ENCODE results near the gene POLR3C.

- TF ChIP-seq, protein P1, sequence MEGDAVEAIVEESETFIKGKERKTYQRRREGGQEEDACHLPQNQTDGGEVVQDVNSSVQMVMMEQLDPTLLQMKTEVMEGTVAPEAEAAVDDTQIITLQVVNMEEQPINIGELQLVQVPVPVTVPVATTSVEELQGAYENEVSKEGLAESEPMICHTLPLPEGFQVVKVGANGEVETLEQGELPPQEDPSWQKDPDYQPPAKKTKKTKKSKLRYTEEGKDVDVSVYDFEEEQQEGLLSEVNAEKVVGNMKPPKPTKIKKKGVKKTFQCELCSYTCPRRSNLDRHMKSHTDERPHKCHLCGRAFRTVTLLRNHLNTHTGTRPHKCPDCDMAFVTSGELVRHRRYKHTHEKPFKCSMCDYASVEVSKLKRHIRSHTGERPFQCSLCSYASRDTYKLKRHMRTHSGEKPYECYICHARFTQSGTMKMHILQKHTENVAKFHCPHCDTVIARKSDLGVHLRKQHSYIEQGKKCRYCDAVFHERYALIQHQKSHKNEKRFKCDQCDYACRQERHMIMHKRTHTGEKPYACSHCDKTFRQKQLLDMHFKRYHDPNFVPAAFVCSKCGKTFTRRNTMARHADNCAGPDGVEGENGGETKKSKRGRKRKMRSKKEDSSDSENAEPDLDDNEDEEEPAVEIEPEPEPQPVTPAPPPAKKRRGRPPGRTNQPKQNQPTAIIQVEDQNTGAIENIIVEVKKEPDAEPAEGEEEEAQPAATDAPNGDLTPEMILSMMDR (IDR thresholded peaks at IDR 0.05): no peak
- TF ChIP-seq POLR2A (IDR thresholded peaks at IDR 0.05): no peak
These were observed 37.7 kb upstream of the POLR3C start for GRCh38 chr1:145786271-145786670.

Data from heart left ventricle (tissue), 13 donors.